Measurements from ENCODE around the gene BCAM.

- TF ChIP-seq EZH2 (IDR thresholded peaks at IDR 0.05; ENCODE audit: insufficient read depth, poor library complexity, severe bottlenecking) (no peak), EZH2phosphoT487 (IDR thresholded peaks at IDR 0.05; ENCODE audit: insufficient read depth, low read depth) (no peak)
These were observed 32.3 kb downstream of the BCAM start for GRCh38 chr19:44841231-44841630.
